ENCODE data around the gene TIAM2. TPM values are rescaled to one million over a fixed set of nuclear protein-coding genes. Genes with fewer than 3 reads are reported as not detected.
"Not testable (repeated sequence)": the region's sequence is repeated elsewhere in the genome, so short reads cannot be mapped to it uniquely, and the experiment has no call there.

TIAM2 gene
- total and polyA plus RNA-seq, 2 donors, result 12.1 to 26.8 TPM

GRCh38 chr6:155089746-155090145, 94.6 kb downstream of the TIAM2 start:
- no peaks in the 10 kb centered on the region for H3K36me3 ChIP-seq (ENCODE audit: insufficient read depth)
- H3K4me3 ChIP-seq (ENCODE audit: low read depth, low read length), result no peak overlapping the region
- no peak overlapping the region for H3K27ac ChIP-seq (ENCODE audit: low read depth)
- WGBS, result 97% methylated on average over 4 of the region's 4 CpGs
- no peak for DNase-seq (ENCODE audit: extremely low spot score)
- H3K4me1 ChIP-seq (ENCODE audit: insufficient read depth), result no peaks in the 10 kb centered on the region

GRCh38 chr6:155090166-155090565, 95.1 kb downstream of the TIAM2 start:
- Histone ChIP-seq H3K4me3 (ENCODE audit: low read depth, low read length) (no peak overlapping the region), H3K36me3 (ENCODE audit: insufficient read depth) (no peaks in the 10 kb centered on the region), H3K4me1 (ENCODE audit: insufficient read depth) (no peaks in the 10 kb centered on the region), H3K27ac (ENCODE audit: low read depth) (no peak overlapping the region)
- DNase-seq (ENCODE audit: extremely low spot score), result no peak
- WGBS, result 88% methylated on average over 1 of the region's 1 CpG

GRCh38 chr6:155091756-155092155, 96.6 kb downstream of the TIAM2 start:
- Histone ChIP-seq H3K4me3 (ENCODE audit: low read depth, low read length) (no peak overlapping the region), H3K4me1 (ENCODE audit: insufficient read depth) (no peaks in the 10 kb centered on the region), H3K36me3 (ENCODE audit: insufficient read depth) (no peaks in the 10 kb centered on the region), H3K27ac (ENCODE audit: low read depth) (no peak overlapping the region)
- 95% methylated on average over 10 of the region's 10 CpGs for WGBS
- no peak for DNase-seq (ENCODE audit: extremely low spot score)

GRCh38 chr6:155093430-155093829, 98.3 kb downstream of the TIAM2 start:
- Histone ChIP-seq H3K36me3 (ENCODE audit: insufficient read depth) (no peaks in the 10 kb centered on the region), H3K4me3 (ENCODE audit: low read depth, low read length) (no peak overlapping the region), H3K4me1 (ENCODE audit: insufficient read depth) (no peaks in the 10 kb centered on the region), H3K27ac (ENCODE audit: low read depth) (no peak overlapping the region)
- no peak for DNase-seq (ENCODE audit: extremely low spot score)
- 80% methylated on average over 7 of the region's 7 CpGs for WGBS

- DNase-seq (ENCODE audit: extremely low spot score), result no peak
- Histone ChIP-seq H3K4me3 (ENCODE audit: low read depth, low read length) (no peak overlapping the region), H3K36me3 (ENCODE audit: insufficient read depth) (no peaks in the 10 kb centered on the region), H3K4me1 (ENCODE audit: insufficient read depth) (no peaks in the 10 kb centered on the region), H3K27ac (ENCODE audit: low read depth) (no peak overlapping the region)
- WGBS, result 71% methylated on average over 8 of the region's 8 CpGs
These were observed 105.0 kb downstream of the TIAM2 start for GRCh38 chr6:155100087-155100486.

- no peaks in the 10 kb centered on the region for H3K4me1 ChIP-seq (ENCODE audit: insufficient read depth)
- no peak for DNase-seq (ENCODE audit: extremely low spot score)
- WGBS, result 98% methylated on average over 6 of the region's 6 CpGs
- no peaks in the 10 kb centered on the region for H3K36me3 ChIP-seq (ENCODE audit: insufficient read depth)
- no peak overlapping the region for H3K27ac ChIP-seq (ENCODE audit: low read depth)
- H3K4me3 ChIP-seq (ENCODE audit: low read depth, low read length), result no peak overlapping the region
These were observed 105.5 kb downstream of the TIAM2 start for GRCh38 chr6:155100591-155100990.

GRCh38 chr6:155103083-155103645, 108.0 kb downstream of the TIAM2 start:
- WGBS, result 64% methylated on average over 9 of the region's 9 CpGs
- H3K4me1 ChIP-seq (ENCODE audit: insufficient read depth); H3K27ac ChIP-seq (ENCODE audit: low read depth); DNase-seq (ENCODE audit: extremely low spot score); H3K36me3 ChIP-seq (ENCODE audit: insufficient read depth); H3K4me3 ChIP-seq (ENCODE audit: low read depth, low read length): not testable (repeated sequence)

GRCh38 chr6:155103816-155104366, 108.8 kb downstream of the TIAM2 start:
- H3K4me3 ChIP-seq (ENCODE audit: low read depth, low read length), result no peak overlapping the region
- H3K4me1 ChIP-seq (ENCODE audit: insufficient read depth), result no peaks in the 10 kb centered on the region
- no peak overlapping the region for H3K27ac ChIP-seq (ENCODE audit: low read depth)
- DNase-seq (ENCODE audit: extremely low spot score), result no peak
- WGBS, result 64% methylated on average over 5 of the region's 5 CpGs
- H3K36me3 ChIP-seq (ENCODE audit: insufficient read depth), result no peaks in the 10 kb centered on the region

GRCh38 chr6:155106456-155107115, 111.5 kb downstream of the TIAM2 start:
- H3K4me3 ChIP-seq (ENCODE audit: low read depth, low read length), result no peak overlapping the region
- H3K27ac ChIP-seq (ENCODE audit: low read depth), result no peak overlapping the region
- 67% methylated on average over 8 of the region's 8 CpGs for WGBS
- no peaks in the 10 kb centered on the region for H3K36me3 ChIP-seq (ENCODE audit: insufficient read depth)
- H3K4me1 ChIP-seq (ENCODE audit: insufficient read depth), result no peaks in the 10 kb centered on the region
- DNase-seq (ENCODE audit: extremely low spot score), result no peak

GRCh38 chr6:155107432-155108069, 112.4 kb downstream of the TIAM2 start:
- no peaks in the 10 kb centered on the region for H3K4me1 ChIP-seq (ENCODE audit: insufficient read depth)
- no peak for DNase-seq (ENCODE audit: extremely low spot score)
- WGBS, result 77% methylated on average over 7 of the region's 7 CpGs
- H3K27ac ChIP-seq (ENCODE audit: low read depth), result no peak overlapping the region
- no peaks in the 10 kb centered on the region for H3K36me3 ChIP-seq (ENCODE audit: insufficient read depth)
- H3K4me3 ChIP-seq (ENCODE audit: low read depth, low read length), result no peak overlapping the region

- Histone ChIP-seq H3K27ac (ENCODE audit: low read depth) (no peak overlapping the region), H3K4me3 (ENCODE audit: low read depth, low read length) (no peak overlapping the region), H3K36me3 (ENCODE audit: insufficient read depth) (no peaks in the 10 kb centered on the region), H3K4me1 (ENCODE audit: insufficient read depth) (no peaks in the 10 kb centered on the region)
- 84% methylated on average over 11 of the region's 11 CpGs for WGBS
- no peak for DNase-seq (ENCODE audit: extremely low spot score)
These were observed 113.1 kb downstream of the TIAM2 start for GRCh38 chr6:155108070-155108820.

- 85% methylated on average over 2 of the region's 2 CpGs for WGBS
- no peak for DNase-seq (ENCODE audit: extremely low spot score)
These were observed 115.6 kb downstream of the TIAM2 start for GRCh38 chr6:155110721-155111120.

GRCh38 chr6:155112757-155113156, 117.6 kb downstream of the TIAM2 start:
- WGBS, result 87% methylated on average over 7 of the region's 7 CpGs
- DNase-seq (ENCODE audit: extremely low spot score), result no peak
- H3K27ac ChIP-seq (ENCODE audit: low read depth), result no peak overlapping the region
- H3K4me3 ChIP-seq (ENCODE audit: low read depth, low read length), result no peak overlapping the region
- no peaks in the 10 kb centered on the region for H3K4me1 ChIP-seq (ENCODE audit: insufficient read depth)
- H3K36me3 ChIP-seq (ENCODE audit: insufficient read depth), result no peaks in the 10 kb centered on the region

More at GRCh38 chr6:155110721-155111120, 115.6 kb downstream of the TIAM2 start:
- Histone ChIP-seq H3K36me3 (ENCODE audit: insufficient read depth) (no peaks in the 10 kb centered on the region), H3K4me3 (ENCODE audit: low read depth, low read length) (no peak overlapping the region), H3K4me1 (ENCODE audit: insufficient read depth) (no peaks in the 10 kb centered on the region), H3K27ac (ENCODE audit: low read depth) (no peak overlapping the region)
